Measurements from ENCODE around the gene SHOX.

Gene SHOX

DNA sequence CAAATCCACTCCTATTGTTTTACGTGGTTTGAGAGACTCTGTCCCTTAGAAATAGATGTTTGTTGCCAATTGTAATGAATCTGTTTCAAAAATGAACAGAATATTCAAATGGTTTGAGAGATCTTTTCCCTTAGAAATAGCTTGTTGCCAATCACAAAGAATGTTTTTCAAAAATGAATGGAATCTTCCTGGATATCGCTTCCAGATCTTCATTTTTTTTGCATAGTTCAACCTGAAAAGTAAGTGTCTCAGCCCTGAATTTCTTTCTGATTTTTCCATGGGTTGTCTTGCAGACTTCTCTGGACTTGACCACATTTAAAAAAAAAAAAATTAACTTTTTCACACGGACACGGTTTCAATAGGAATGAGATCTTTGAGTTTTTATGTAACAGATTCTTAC, 22.7 kb downstream of the SHOX start:
- no peak overlapping the region for H3K56ac ChIP-seq (ENCODE audit: low read length)
- no peak overlapping the region for H2BK120ac ChIP-seq (ENCODE audit: low read depth, low read length)
- H3K36me3 ChIP-seq (ENCODE audit: control insufficient read depth, insufficient read depth, low read length) = no peaks in the 10 kb centered on the region
- H3K18ac ChIP-seq (ENCODE audit: low read length) = no peak overlapping the region
- H4K5ac ChIP-seq (ENCODE audit: low read length) = no peak overlapping the region
- no CpG with 5 or more reads among the region's 4 CpGs for WGBS (ENCODE audit: extremely low coverage, insufficient coverage, low lambda C conversion rate)
- no peak overlapping the region for H3K4me2 ChIP-seq (ENCODE audit: low read length)
- H3K4me1 ChIP-seq (ENCODE audit: control insufficient read depth, low read depth, low read length) = no peaks in the 10 kb centered on the region
- H2AK5ac ChIP-seq (ENCODE audit: low read length) = no peak overlapping the region
- H3K27ac ChIP-seq (ENCODE audit: low read depth, low read length) = no peak overlapping the region
- H3K27me3 ChIP-seq (ENCODE audit: insufficient read depth, low read length, poor library complexity) = no peaks in the 10 kb centered on the region
- H3K9ac ChIP-seq (ENCODE audit: low read length) = no peak overlapping the region
- H2BK15ac ChIP-seq (replicated peaks; ENCODE audit: low read depth) = no peak overlapping the region
- no peak overlapping the region for H4K8ac ChIP-seq (ENCODE audit: low read depth, low read length)
- H3K79me1 ChIP-seq (ENCODE audit: low read length) = no peaks in the 10 kb centered on the region
- no peak overlapping the region for H2BK5ac ChIP-seq (ENCODE audit: low read length)
- H3K23ac ChIP-seq (ENCODE audit: low read length) = no peak overlapping the region
- no peaks in the 10 kb centered on the region for H3K79me2 ChIP-seq (ENCODE audit: control insufficient read depth, insufficient read depth, low read length)
- H3K4me3 ChIP-seq (ENCODE audit: low read length) = no peak overlapping the region
- no peak for DNase-seq
- H3K4ac ChIP-seq (ENCODE audit: low read depth, low read length) = no peak overlapping the region

DNA sequence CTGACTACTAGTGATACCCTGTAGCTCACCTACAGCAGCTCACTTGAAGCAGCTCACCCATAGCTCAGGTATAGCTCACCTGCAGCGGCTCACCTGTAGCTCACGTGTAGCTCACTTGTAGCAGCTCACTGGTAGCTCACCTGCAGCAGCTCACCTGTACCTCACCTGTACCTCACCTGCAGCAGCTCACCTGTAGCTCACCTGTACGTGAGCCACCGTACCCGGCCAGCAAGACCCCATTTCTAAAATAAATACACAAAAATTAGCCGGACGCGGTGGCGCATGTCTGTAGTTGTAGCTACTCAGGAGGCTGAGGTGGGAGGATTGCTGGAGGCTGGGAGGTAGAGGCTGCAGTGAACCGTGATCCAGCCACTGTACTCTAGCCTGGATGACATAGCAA, 30.6 kb downstream of the SHOX start:
- Histone ChIP-seq H3K4ac (ENCODE audit: low read depth, low read length) (no peak overlapping the region), H4K5ac (ENCODE audit: low read length) (no peak overlapping the region), H3K79me1 (ENCODE audit: low read length) (no peaks in the 10 kb centered on the region), H2BK120ac (ENCODE audit: low read depth, low read length) (no peak overlapping the region), H4K8ac (ENCODE audit: low read depth, low read length) (no peak overlapping the region), H3K27me3 (ENCODE audit: insufficient read depth, low read length, poor library complexity) (no peaks in the 10 kb centered on the region), H3K27ac (ENCODE audit: low read depth, low read length) (no peak overlapping the region), H3K18ac (ENCODE audit: low read length) (no peak overlapping the region), H3K4me2 (ENCODE audit: low read length) (no peak overlapping the region), H3K36me3 (ENCODE audit: control insufficient read depth, insufficient read depth, low read length) (no peaks in the 10 kb centered on the region), H2BK15ac (replicated peaks; ENCODE audit: low read depth) (no peak overlapping the region), H3K79me2 (ENCODE audit: control insufficient read depth, insufficient read depth, low read length) (no peaks in the 10 kb centered on the region), H3K9ac (ENCODE audit: low read length) (no peak overlapping the region), H3K56ac (ENCODE audit: low read length) (no peak overlapping the region), H3K4me1 (ENCODE audit: control insufficient read depth, low read depth, low read length) (no peaks in the 10 kb centered on the region), H2AK5ac (ENCODE audit: low read length) (no peak overlapping the region), H3K4me3 (ENCODE audit: low read length) (no peak overlapping the region), H3K23ac (ENCODE audit: low read length) (no peak overlapping the region), H2BK5ac (ENCODE audit: low read length) (no peak overlapping the region)
- WGBS (ENCODE audit: extremely low coverage, insufficient coverage, low lambda C conversion rate) = no CpG with 5 or more reads among the region's 10 CpGs
- no peak for DNase-seq

DNA sequence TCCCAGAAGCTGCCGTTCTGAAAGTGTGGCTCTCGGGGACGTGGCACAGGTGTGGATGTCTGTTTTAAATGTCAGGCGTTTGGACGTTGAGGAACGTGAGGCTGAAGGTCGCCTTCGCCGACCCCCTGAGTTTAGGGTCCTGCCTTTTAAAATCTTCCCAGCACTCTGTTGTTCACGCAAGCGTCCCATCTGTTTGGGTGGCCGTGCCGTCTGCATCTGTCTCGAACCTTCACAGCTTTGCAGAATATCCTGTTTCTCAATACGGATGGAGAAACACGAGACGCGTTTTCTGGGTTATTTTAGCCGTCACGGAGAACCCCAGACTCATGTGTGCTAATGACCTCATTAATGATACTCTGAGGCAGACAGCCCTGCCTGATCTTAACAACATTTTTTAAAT, 31.5 kb downstream of the SHOX start:
- H2AK5ac ChIP-seq (ENCODE audit: low read length) = no peak overlapping the region
- H3K23ac ChIP-seq (ENCODE audit: low read length) = no peak overlapping the region
- H3K79me2 ChIP-seq (ENCODE audit: control insufficient read depth, insufficient read depth, low read length) = no peaks in the 10 kb centered on the region
- H3K4ac ChIP-seq (ENCODE audit: low read depth, low read length) = no peak overlapping the region
- no peak for DNase-seq
- no peaks in the 10 kb centered on the region for H3K4me1 ChIP-seq (ENCODE audit: control insufficient read depth, low read depth, low read length)
- H3K4me3 ChIP-seq (ENCODE audit: low read length) = no peak overlapping the region
- no peak overlapping the region for H3K56ac ChIP-seq (ENCODE audit: low read length)
- H3K27me3 ChIP-seq (ENCODE audit: insufficient read depth, low read length, poor library complexity) = no peaks in the 10 kb centered on the region
- no peak overlapping the region for H3K9ac ChIP-seq (ENCODE audit: low read length)
- H2BK5ac ChIP-seq (ENCODE audit: low read length) = no peak overlapping the region
- no peak overlapping the region for H4K8ac ChIP-seq (ENCODE audit: low read depth, low read length)
- H3K36me3 ChIP-seq (ENCODE audit: control insufficient read depth, insufficient read depth, low read length) = no peaks in the 10 kb centered on the region
- H2BK15ac ChIP-seq (replicated peaks; ENCODE audit: low read depth) = no peak overlapping the region
- no CpG with 5 or more reads among the region's 20 CpGs for WGBS (ENCODE audit: extremely low coverage, insufficient coverage, low lambda C conversion rate)
- H3K4me2 ChIP-seq (ENCODE audit: low read length) = no peak overlapping the region
- H3K18ac ChIP-seq (ENCODE audit: low read length) = no peak overlapping the region
- H2BK120ac ChIP-seq (ENCODE audit: low read depth, low read length) = no peak overlapping the region
- no peak overlapping the region for H3K27ac ChIP-seq (ENCODE audit: low read depth, low read length)
- no peaks in the 10 kb centered on the region for H3K79me1 ChIP-seq (ENCODE audit: low read length)
- no peak overlapping the region for H4K5ac ChIP-seq (ENCODE audit: low read length)

DNA sequence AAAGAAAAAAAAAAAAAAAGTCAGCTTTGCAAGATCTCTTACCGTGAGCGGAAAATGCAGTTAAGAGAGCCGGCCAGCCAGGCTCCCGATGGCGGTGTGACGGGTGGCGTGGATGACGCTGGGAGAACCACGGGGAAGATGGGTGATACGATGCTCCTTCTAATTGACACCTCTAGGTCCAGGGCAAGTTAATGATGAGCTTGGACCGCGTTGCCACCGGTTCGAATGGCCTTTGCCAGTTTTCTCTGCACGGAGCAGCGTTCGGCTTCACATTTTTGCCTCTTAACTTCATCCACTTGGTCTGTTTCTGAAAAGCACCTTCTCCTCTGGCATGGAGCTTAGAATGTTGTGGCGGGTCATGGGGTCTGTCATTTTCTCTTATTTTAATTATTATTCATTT, 33.2 kb downstream of the SHOX start:
- Histone ChIP-seq H3K4ac (ENCODE audit: low read depth, low read length) (no peak overlapping the region), H2BK15ac (replicated peaks; ENCODE audit: low read depth) (no peak overlapping the region), H3K27me3 (ENCODE audit: insufficient read depth, low read length, poor library complexity) (no peaks in the 10 kb centered on the region), H3K79me1 (ENCODE audit: low read length) (no peaks in the 10 kb centered on the region), H3K36me3 (ENCODE audit: control insufficient read depth, insufficient read depth, low read length) (no peaks in the 10 kb centered on the region), H4K8ac (ENCODE audit: low read depth, low read length) (no peak overlapping the region), H2BK120ac (ENCODE audit: low read depth, low read length) (no peak overlapping the region), H4K5ac (ENCODE audit: low read length) (no peak overlapping the region), H3K56ac (ENCODE audit: low read length) (no peak overlapping the region), H3K4me1 (ENCODE audit: control insufficient read depth, low read depth, low read length) (no peaks in the 10 kb centered on the region), H3K27ac (ENCODE audit: low read depth, low read length) (no peak overlapping the region), H2AK5ac (ENCODE audit: low read length) (no peak overlapping the region), H3K9ac (ENCODE audit: low read length) (no peak overlapping the region), H3K4me2 (ENCODE audit: low read length) (no peak overlapping the region), H3K23ac (ENCODE audit: low read length) (no peak overlapping the region), H3K18ac (ENCODE audit: low read length) (no peak overlapping the region), H2BK5ac (ENCODE audit: low read length) (no peak overlapping the region), H3K79me2 (ENCODE audit: control insufficient read depth, insufficient read depth, low read length) (no peaks in the 10 kb centered on the region), H3K4me3 (ENCODE audit: low read length) (no peak overlapping the region)
- DNase-seq = no peak
- WGBS (ENCODE audit: extremely low coverage, insufficient coverage, low lambda C conversion rate) = no CpG with 5 or more reads among the region's 18 CpGs

DNA sequence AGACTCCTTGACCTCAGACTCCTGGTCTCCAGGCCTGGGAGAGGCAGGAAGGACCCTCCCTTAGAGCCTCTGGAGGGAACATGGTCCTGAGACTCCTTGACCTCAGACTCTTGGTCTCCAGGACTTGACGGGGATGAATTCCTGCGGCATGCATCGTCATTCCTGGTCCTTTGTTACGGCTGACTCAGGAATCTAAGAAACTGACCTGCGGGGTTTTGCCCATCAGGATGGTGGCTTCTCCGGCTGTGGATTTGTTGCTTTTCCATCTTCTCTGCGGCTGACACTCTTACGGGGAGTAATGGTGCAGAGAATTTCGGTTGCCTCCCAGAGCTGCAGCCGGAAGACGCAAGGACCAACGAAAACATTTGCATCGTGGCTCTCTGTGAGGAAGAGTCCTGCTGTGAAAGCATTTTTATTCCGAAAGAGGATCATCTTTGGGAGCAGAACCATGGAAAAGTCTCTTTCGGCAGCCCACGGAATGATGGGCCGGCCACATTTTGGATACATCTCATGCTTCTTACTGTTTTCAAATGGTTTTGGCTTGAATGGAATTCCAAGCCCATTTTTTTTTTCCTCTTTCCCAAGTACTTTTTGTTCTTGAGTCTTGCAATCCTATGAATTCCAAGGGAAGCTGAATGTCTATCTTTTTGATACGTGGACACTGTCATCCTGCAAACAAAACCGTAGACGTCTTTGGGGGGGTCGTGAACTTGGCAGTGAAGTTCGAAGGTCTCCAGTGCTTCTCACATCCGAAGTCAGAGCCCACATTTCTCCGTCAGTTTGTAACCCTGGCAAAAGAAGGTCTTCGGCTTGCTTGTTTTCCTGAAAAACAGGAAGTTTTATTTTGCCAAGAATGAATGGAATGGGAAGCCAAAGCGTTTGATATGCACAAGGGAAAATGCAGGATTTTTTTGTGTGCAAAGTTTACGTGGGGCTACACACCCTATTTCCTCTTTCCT, 36.5 kb downstream of the SHOX start:
- Histone ChIP-seq H3K27me3 (ENCODE audit: insufficient read depth, low read length, poor library complexity) (no peaks in the 10 kb centered on the region), H4K5ac (ENCODE audit: low read length) (no peak overlapping the region), H3K27ac (ENCODE audit: low read depth, low read length) (no peak overlapping the region), H3K79me1 (ENCODE audit: low read length) (no peaks in the 10 kb centered on the region), H2BK15ac (replicated peaks; ENCODE audit: low read depth) (no peak overlapping the region), H4K8ac (ENCODE audit: low read depth, low read length) (no peak overlapping the region), H2BK120ac (ENCODE audit: low read depth, low read length) (no peak overlapping the region), H3K4me2 (ENCODE audit: low read length) (no peak overlapping the region), H3K4ac (ENCODE audit: low read depth, low read length) (no peak overlapping the region), H3K36me3 (ENCODE audit: control insufficient read depth, insufficient read depth, low read length) (no peaks in the 10 kb centered on the region), H2AK5ac (ENCODE audit: low read length) (no peak overlapping the region), H3K79me2 (ENCODE audit: control insufficient read depth, insufficient read depth, low read length) (no peaks in the 10 kb centered on the region), H3K4me3 (ENCODE audit: low read length) (no peak overlapping the region), H3K4me1 (ENCODE audit: control insufficient read depth, low read depth, low read length) (no peaks in the 10 kb centered on the region), H3K18ac (ENCODE audit: low read length) (peak overlapping the region; percentile 12), H3K9ac (ENCODE audit: low read length) (no peak overlapping the region), H2BK5ac (ENCODE audit: low read length) (no peak overlapping the region), H3K23ac (ENCODE audit: low read length) (no peak overlapping the region), H3K56ac (ENCODE audit: low read length) (no peak overlapping the region)
- WGBS (ENCODE audit: extremely low coverage, insufficient coverage, low lambda C conversion rate) = no CpG with 5 or more reads among the region's 27 CpGs
- DNase-seq = peak; percentile 78

DNA sequence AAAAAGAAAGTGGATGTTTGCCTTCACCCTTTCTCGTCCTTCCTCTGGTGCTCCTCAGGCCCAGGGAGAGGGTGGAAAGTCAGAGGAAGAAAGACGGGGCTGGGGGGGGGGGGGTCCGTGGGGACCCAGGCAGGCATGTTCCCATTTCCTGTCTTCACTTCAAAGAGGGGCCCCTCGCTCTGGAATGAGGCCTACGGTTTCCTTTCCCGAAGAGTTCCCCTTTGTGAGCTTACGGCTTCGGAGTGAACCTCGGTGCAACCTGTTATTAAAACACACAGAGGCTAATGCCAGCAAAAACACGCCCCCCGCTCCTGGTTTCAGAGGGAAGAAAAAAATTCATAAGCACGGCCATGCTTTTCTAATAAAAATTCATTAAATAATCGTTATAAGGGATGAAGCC, 40.1 kb downstream of the SHOX start:
- no CpG with 5 or more reads among the region's 13 CpGs for WGBS (ENCODE audit: extremely low coverage, insufficient coverage, low lambda C conversion rate)
- H3K18ac ChIP-seq (ENCODE audit: low read length) = no peak overlapping the region

More for the DNA sequence above, 40.1 kb downstream of the SHOX start:
- Histone ChIP-seq H3K4me2 (ENCODE audit: low read length) (no peak overlapping the region), H3K9ac (ENCODE audit: low read length) (no peak overlapping the region), H3K79me1 (ENCODE audit: low read length) (no peaks in the 10 kb centered on the region), H3K79me2 (ENCODE audit: control insufficient read depth, insufficient read depth, low read length) (no peaks in the 10 kb centered on the region), H2BK15ac (replicated peaks; ENCODE audit: low read depth) (no peak overlapping the region), H3K23ac (ENCODE audit: low read length) (no peak overlapping the region), H3K4ac (ENCODE audit: low read depth, low read length) (no peak overlapping the region), H2BK5ac (ENCODE audit: low read length) (no peak overlapping the region), H3K36me3 (ENCODE audit: control insufficient read depth, insufficient read depth, low read length) (no peaks in the 10 kb centered on the region), H3K27ac (ENCODE audit: low read depth, low read length) (no peak overlapping the region), H2AK5ac (ENCODE audit: low read length) (no peak overlapping the region), H3K56ac (ENCODE audit: low read length) (no peak overlapping the region), H4K5ac (ENCODE audit: low read length) (no peak overlapping the region), H3K4me3 (ENCODE audit: low read length) (no peak overlapping the region), H2BK120ac (ENCODE audit: low read depth, low read length) (no peak overlapping the region), H3K27me3 (ENCODE audit: insufficient read depth, low read length, poor library complexity) (no peaks in the 10 kb centered on the region), H4K8ac (ENCODE audit: low read depth, low read length) (no peak overlapping the region), H3K4me1 (ENCODE audit: control insufficient read depth, low read depth, low read length) (no peaks in the 10 kb centered on the region)
- no peak for DNase-seq
